ENCODE measurements around the gene TMEM250.

DNA sequence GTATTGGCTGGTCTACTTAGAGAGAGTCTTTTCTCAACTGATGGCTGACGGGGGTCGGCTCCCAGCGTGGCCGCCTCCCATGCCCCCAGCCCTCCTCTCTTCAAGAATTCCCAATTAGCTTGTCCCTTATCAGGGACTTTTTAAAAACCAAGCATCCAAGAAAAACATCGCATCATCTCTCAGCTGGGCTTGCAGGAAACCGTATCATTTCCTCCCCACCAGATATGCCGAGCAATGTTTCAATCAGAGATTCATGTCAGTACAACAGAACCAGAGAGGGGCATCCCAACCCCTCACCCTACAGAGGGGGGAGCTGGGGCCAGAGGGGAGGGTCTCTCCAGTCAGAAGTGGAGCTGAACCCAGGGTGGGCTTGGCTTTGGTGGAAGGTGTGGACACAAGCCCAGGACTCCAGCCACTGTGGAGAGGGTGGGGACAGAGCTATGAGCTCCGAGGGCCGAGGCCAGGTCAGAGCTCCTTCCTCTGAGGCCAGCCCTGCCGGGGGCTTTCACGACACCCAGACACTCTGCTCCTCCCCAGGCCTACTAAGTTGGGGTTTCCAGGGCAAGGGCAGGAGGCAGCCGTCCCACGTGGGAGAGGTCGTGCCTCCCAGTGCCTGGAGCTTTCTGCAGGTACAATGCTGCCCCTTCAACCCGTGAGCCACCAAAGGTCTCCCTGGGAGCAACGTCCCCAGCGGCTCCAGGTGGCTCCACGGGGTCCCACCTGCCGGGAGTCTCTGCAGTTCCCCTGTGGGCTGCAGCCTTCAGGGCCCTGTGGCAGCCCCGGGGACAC lies 39.0 kb upstream of the TMEM250 start:
- TF ChIP-seq, protein P1, sequence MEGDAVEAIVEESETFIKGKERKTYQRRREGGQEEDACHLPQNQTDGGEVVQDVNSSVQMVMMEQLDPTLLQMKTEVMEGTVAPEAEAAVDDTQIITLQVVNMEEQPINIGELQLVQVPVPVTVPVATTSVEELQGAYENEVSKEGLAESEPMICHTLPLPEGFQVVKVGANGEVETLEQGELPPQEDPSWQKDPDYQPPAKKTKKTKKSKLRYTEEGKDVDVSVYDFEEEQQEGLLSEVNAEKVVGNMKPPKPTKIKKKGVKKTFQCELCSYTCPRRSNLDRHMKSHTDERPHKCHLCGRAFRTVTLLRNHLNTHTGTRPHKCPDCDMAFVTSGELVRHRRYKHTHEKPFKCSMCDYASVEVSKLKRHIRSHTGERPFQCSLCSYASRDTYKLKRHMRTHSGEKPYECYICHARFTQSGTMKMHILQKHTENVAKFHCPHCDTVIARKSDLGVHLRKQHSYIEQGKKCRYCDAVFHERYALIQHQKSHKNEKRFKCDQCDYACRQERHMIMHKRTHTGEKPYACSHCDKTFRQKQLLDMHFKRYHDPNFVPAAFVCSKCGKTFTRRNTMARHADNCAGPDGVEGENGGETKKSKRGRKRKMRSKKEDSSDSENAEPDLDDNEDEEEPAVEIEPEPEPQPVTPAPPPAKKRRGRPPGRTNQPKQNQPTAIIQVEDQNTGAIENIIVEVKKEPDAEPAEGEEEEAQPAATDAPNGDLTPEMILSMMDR (optimal IDR thresholded peaks at IDR 0.05 in 1 of 3, IDR thresholded peaks at IDR 0.05 in 1 of 3, conservative IDR thresholded peaks at IDR 0.05 in 1 of 3; ENCODE audit: extremely low read depth in 1 of 3, insufficient read depth in 2 of 3, low read length in 3 of 3), result no peak
- TF ChIP-seq EZH2 (IDR thresholded peaks at IDR 0.05; ENCODE audit: low read length), result no peak

All from keratinocyte (primary cell).